BJ (cell line): ENCODE data around the gene L2HGDH. TPM values are rescaled to one million over a fixed set of nuclear protein-coding genes. Genes with fewer than 3 reads are reported as not detected.
"Not testable (repeated sequence)": the region's sequence is repeated elsewhere in the genome, so short reads cannot be mapped to it uniquely, and the experiment has no call there.

Experiments used
- CTCF ChIA-PET: fragments of 350-600 bp; formaldehyde crosslinking; extraction: SDS; loops from one replicate; lab custom pipeline; 2021; ENCODE audit warnings: antibody characterized with exemption, inconsistent platforms; lab: Yijun Ruan, JAX
- POLR2A ChIA-PET: fragments of 300-600 bp; sonication (Branson Sonifier 250); formaldehyde crosslinking; extraction: SDS; loops from one replicate; lab custom pipeline; 2021; ENCODE audit warnings: antibody characterized with exemption; lab: Charles Lee
- DNase-seq: peaks from one replicate; pipeline ENCODE4 v3.0.0-alpha.2; 2011; ENCODE audit warnings: low read depth
- H3K27me3 ChIP-seq: 2 replicates; pipeline ENCODE4 v1.6.0; 2011; ENCODE audit warnings: low read length; ENCODE audit not compliant: control insufficient read depth, insufficient read depth
- H3K36me3 ChIP-seq: 2 replicates; pipeline ENCODE4 v1.5.1; 2011; ENCODE audit warnings: low read length; ENCODE audit not compliant: control insufficient read depth, insufficient read depth
- H3K4me3 ChIP-seq: 2 replicates; pipeline ENCODE4 v1.5.1; 2011; ENCODE audit warnings: low read depth, mild to moderate bottlenecking, control low read depth, low read length
- CTCF ChIP-seq: IDR thresholded peaks from 2 replicates; pipeline ENCODE4 v1.5.1; 2011; ENCODE audit warnings: low read depth, mild to moderate bottlenecking, control low read depth, inconsistent platforms, low read length, moderate library complexity; ENCODE audit not compliant: insufficient read depth
- polyA plus RNA-seq: library from polyadenylated mRNA; depleted of rRNA; stranded (reverse); fragments of >200 nt; gene quantifications from 2 replicates; pipeline ENCODE4 v1.2.3, GENCODE V29; 2011

The L2HGDH gene
- polyA plus RNA-seq, 1 experiment = 2.3 TPM

- no peak for TF ChIP-seq CTCF
- no peaks in the 10 kb centered on the region for H3K27me3 ChIP-seq
- H3K4me3 ChIP-seq = no peak overlapping the region
- POLR2A ChIA-PET = no interaction called here
- no peaks in the 10 kb centered on the region; the same call in 1 of the 2 replicates for H3K36me3 ChIP-seq
- no peak for DNase-seq
- CTCF ChIA-PET = interaction anchor here (0.9 to 4.6 kb wide), 14 partner anchors 8 to 456 kb away, joined by 3 to 43 read pairs (median 6); partner anchors contain the start of genes DMAC2L, L2HGDH and MAP4K5
Measured at GRCh38 chr14:50319721-50320120, 7.7 kb upstream of the L2HGDH start.

GRCh38 chr14:50319293-50319692 lies 7.3 kb upstream of the L2HGDH start:
- DNase-seq = no peak
- CTCF ChIA-PET = interaction anchor here (1.5 to 4.6 kb wide), 6 partner anchors 11 to 220 kb away, joined by 4 to 43 read pairs (median 16); partner anchors contain the start of gene MAP4K5
- TF ChIP-seq CTCF = no peak
- POLR2A ChIA-PET = interaction anchor here (0.6 kb wide), 1 partner anchor 17 kb away, joined by 4 read pairs; no protein-coding TSS in a partner anchor
- Histone ChIP-seq H3K36me3 (no peaks in the 10 kb centered on the region), H3K4me3 (no peak overlapping the region), H3K27me3 (no peaks in the 10 kb centered on the region)

GRCh38 chr14:50318031-50318626 lies 6.1 kb upstream of the L2HGDH start:
- Histone ChIP-seq H3K4me3 (no peak overlapping the region), H3K27me3 (no peaks in the 10 kb centered on the region), H3K36me3 (no peaks in the 10 kb centered on the region)
- peak; percentile 75 for TF ChIP-seq CTCF
- POLR2A ChIA-PET = no interaction called here
- CTCF ChIA-PET = interaction anchor here (0.7 to 4.6 kb wide), 10 partner anchors 9 to 321 kb away, joined by 3 to 43 read pairs (median 4); partner anchors contain the start of gene MAP4K5
- no peak for DNase-seq

- not testable (repeated sequence) for DNase-seq
Measured at GRCh38 chr14:50314098-50314497, 2.1 kb upstream of the L2HGDH start.

GRCh38 chr14:50312734-50313054 lies 665 bp upstream of the L2HGDH start:
- Histone ChIP-seq H3K4me3 (peak overlapping the region; percentile 94), H3K36me3 (no peaks in the 10 kb centered on the region), H3K27me3 (no peaks in the 10 kb centered on the region)
- POLR2A ChIA-PET = interaction anchor here (0.6 to 0.8 kb wide), 2 partner anchors 8 to 241 kb away, joined by 5 to 7 read pairs; no protein-coding TSS in a partner anchor
- CTCF ChIA-PET = interaction anchor here (1.0 to 2.5 kb wide), 3 partner anchors 8 to 219 kb away, joined by 3 to 12 read pairs (median 4); partner anchors contain the start of gene MAP4K5
- no peak for DNase-seq
- TF ChIP-seq CTCF = no peak

More at GRCh38 chr14:50314098-50314497, 2.1 kb upstream of the L2HGDH start:
- CTCF ChIA-PET, H3K4me3 ChIP-seq, H3K36me3 ChIP-seq, H3K27me3 ChIP-seq, POLR2A ChIA-PET: not testable (repeated sequence)
